ENCODE data around the gene TTC33. TPM values are rescaled to one million over a fixed set of nuclear protein-coding genes. Genes with fewer than 3 reads are reported as not detected.

TTC33 gene
- total RNA-seq, 1 donor from 2014 or later = 18.5 TPM

GRCh38 chr5:40502736-40503135 is 253.0 kb downstream of the TTC33 start:
- TF ChIP-seq CTCF (conservative IDR thresholded peaks at IDR 0.05) = no peak
- H3K27me3 Mint-ChIP-seq (ENCODE audit: low read depth) = no peaks in the 10 kb centered on the region
- no peaks in the 10 kb centered on the region for H3K36me3 Mint-ChIP-seq (ENCODE audit: low read depth)
- no peak overlapping the region for H3K4me3 Mint-ChIP-seq
- H3K27ac Mint-ChIP-seq (ENCODE audit: unreplicated experiment) = no peak overlapping the region
- no peaks in the 10 kb centered on the region for H3K9me3 Mint-ChIP-seq
- no peak for DNase-seq (ENCODE audit: low read depth, low spot score)
- no peaks in the 10 kb centered on the region for H3K4me1 Mint-ChIP-seq

GRCh38 chr5:40501711-40502444 is 253.9 kb downstream of the TTC33 start:
- Mint-ChIP-seq H3K9me3 (no peaks in the 10 kb centered on the region), H3K4me3 (no peak overlapping the region), H3K36me3 (ENCODE audit: low read depth) (no peaks in the 10 kb centered on the region), H3K27me3 (ENCODE audit: low read depth) (no peaks in the 10 kb centered on the region), H3K4me1 (no peaks in the 10 kb centered on the region), H3K27ac (ENCODE audit: unreplicated experiment) (no peak overlapping the region)
- no peak for TF ChIP-seq CTCF (conservative IDR thresholded peaks at IDR 0.05)
- no peak for DNase-seq (ENCODE audit: low read depth, low spot score)

- no peak for DNase-seq (ENCODE audit: low read depth, low spot score)
- Mint-ChIP-seq H3K36me3 (ENCODE audit: low read depth) (no peaks in the 10 kb centered on the region), H3K9me3 (no peaks in the 10 kb centered on the region), H3K4me3 (no peak overlapping the region), H3K27me3 (ENCODE audit: low read depth) (no peaks in the 10 kb centered on the region), H3K4me1 (no peaks in the 10 kb centered on the region), H3K27ac (ENCODE audit: unreplicated experiment) (no peak overlapping the region)
- TF ChIP-seq CTCF (conservative IDR thresholded peaks at IDR 0.05) = no peak
Measured at GRCh38 chr5:40499518-40500273, 256.1 kb downstream of the TTC33 start.

- Mint-ChIP-seq H3K27me3 (ENCODE audit: low read depth) (no peaks in the 10 kb centered on the region), H3K9me3 (no peaks in the 10 kb centered on the region), H3K4me1 (no peaks in the 10 kb centered on the region), H3K4me3 (no peak overlapping the region), H3K27ac (ENCODE audit: unreplicated experiment) (no peak overlapping the region), H3K36me3 (ENCODE audit: low read depth) (no peaks in the 10 kb centered on the region)
- no peak for DNase-seq (ENCODE audit: low read depth, low spot score)
- no peak for TF ChIP-seq CTCF (conservative IDR thresholded peaks at IDR 0.05)
Measured at GRCh38 chr5:40499007-40499406, 256.8 kb downstream of the TTC33 start.

- Mint-ChIP-seq H3K36me3 (ENCODE audit: low read depth) (no peaks in the 10 kb centered on the region), H3K4me3 (no peak overlapping the region), H3K27me3 (ENCODE audit: low read depth) (no peaks in the 10 kb centered on the region), H3K9me3 (no peaks in the 10 kb centered on the region), H3K4me1 (no peaks in the 10 kb centered on the region), H3K27ac (ENCODE audit: unreplicated experiment) (no peak overlapping the region)
- no peak for DNase-seq (ENCODE audit: low read depth, low spot score)
- TF ChIP-seq CTCF (conservative IDR thresholded peaks at IDR 0.05) = no peak
Measured at GRCh38 chr5:40497573-40497972, 258.2 kb downstream of the TTC33 start.

Measured in neural crest cell (in vitro differentiated cells).